PC-3 (cell line): ENCODE data around the gene BBOX1. TPM values are rescaled to one million over a fixed set of nuclear protein-coding genes. Genes with fewer than 3 reads are reported as not detected.

Experiments used
- ATAC-seq: fragments of 200-7000 bp; cut with Tn5 transposase; 2 replicates; pipeline ENCODE4 v1.9.1; 2020; ENCODE audit warnings: mild to moderate bottlenecking, moderate library complexity
- BruUV-seq: library from RNA; stranded (reverse); fragments of 400-500 nt; replicated peaks from 2 replicates; lab custom pipeline; 2021; lab: Mats Ljungman, UMichigan
- CTCF ChIA-PET: fragments of 300-600 bp; sonication (Branson Sonifier 250); formaldehyde crosslinking; loops from one replicate; lab custom pipeline; 2022; ENCODE audit warnings: antibody characterized with exemption; lab: Charles Lee
- POLR2A ChIA-PET: fragments of 300-600 bp; sonication (Branson Sonifier 250); formaldehyde crosslinking; loops from one replicate; lab custom pipeline; 2022; ENCODE audit warnings: antibody characterized with exemption; ENCODE audit not compliant: unreplicated experiment; lab: Charles Lee
- DNase-seq: peaks from one replicate; pipeline ENCODE4 v3.0.0-alpha.2; 2015
- H2AFZ ChIP-seq: fragments of 300-600 bp; sonication (generic); 2 replicates; pipeline ENCODE4 v1.6.0; 2016; ENCODE audit warnings: antibody characterized with exemption, low read length
- H3F3A ChIP-seq: fragments of 300-600 bp; sonication (generic); one replicate; pipeline ENCODE4 v1.6.0; 2017; ENCODE audit warnings: antibody characterized with exemption, low read length, control low read depth, mild to moderate bottlenecking; ENCODE audit not compliant: unreplicated experiment
- H3K27ac ChIP-seq: fragments of 300-600 bp; sonication (generic); 2 replicates; pipeline ENCODE4 v1.5.1; 2016; ENCODE audit warnings: mild to moderate bottlenecking, low read length
- H3K27me3 ChIP-seq: fragments of 300-600 bp; sonication (generic); 2 replicates; pipeline ENCODE4 v1.6.1; 2016; ENCODE audit warnings: low read length, mixed read lengths
- H3K36me3 ChIP-seq: fragments of 300-600 bp; sonication (generic); 2 replicates; pipeline ENCODE4 v1.6.1; 2016; ENCODE audit warnings: low read depth, mixed run types, low read length, mixed read lengths
- H3K4me1 ChIP-seq: fragments of 300-600 bp; sonication (generic); 2 replicates; pipeline ENCODE4 v1.5.1; 2016; ENCODE audit warnings: low read length; ENCODE audit not compliant: insufficient read depth
- H3K4me2 ChIP-seq: fragments of 300-600 bp; sonication (generic); 2 replicates; pipeline ENCODE4 v1.6.0; 2016; ENCODE audit warnings: low read length
- H3K4me3 ChIP-seq: fragments of 300-600 bp; sonication (generic); 2 replicates; pipeline ENCODE4 v1.5.1; 2016; ENCODE audit warnings: mild to moderate bottlenecking, low read length, mixed read lengths
- H3K79me2 ChIP-seq: fragments of 300-600 bp; sonication (generic); 2 replicates; pipeline ENCODE4 v1.6.1; 2017; ENCODE audit warnings: low read length, mixed read lengths
- H3K9ac ChIP-seq: fragments of 300-600 bp; sonication (generic); 2 replicates; pipeline ENCODE4 v1.6.0; 2016; ENCODE audit warnings: mild to moderate bottlenecking, low read length
- H3K9me2 ChIP-seq: fragments of 300-600 bp; sonication (generic); replicated peaks from 2 replicates; pipeline ENCODE4 v1.6.1; 2016; ENCODE audit warnings: mixed run types, low read length, mixed read lengths
- H3K9me3 ChIP-seq: fragments of 300-600 bp; sonication (generic); 2 replicates; pipeline ENCODE4 v1.6.1; 2016; ENCODE audit warnings: low read length, mixed read lengths
- H4K20me1 ChIP-seq: fragments of 300-600 bp; sonication (generic); 2 replicates; pipeline ENCODE4 v1.6.1; 2016; ENCODE audit warnings: low read length, mixed read lengths
- EZH2 ChIP-seq: fragments of 300-600 bp; sonication (generic); IDR thresholded peaks from one replicate; pipeline ENCODE4 v1.6.1; 2017; ENCODE audit warnings: antibody characterized with exemption, mild to moderate bottlenecking, low read length; ENCODE audit not compliant: unreplicated experiment
- EZH2phosphoT487 ChIP-seq: fragments of 300-600 bp; sonication (generic); IDR thresholded peaks from 2 replicates; pipeline ENCODE4 v1.6.1; 2018; ENCODE audit warnings: mild to moderate bottlenecking, antibody characterized with exemption, low read length, borderline replicate concordance
- intact Hi-C: fragments of 100-400 bp; cut with micrococcal nuclease; formaldehyde crosslinking; loops from 2 replicates; pipeline ENCODE4 v1.9.0; 2023
- total RNA-seq: library from RNA; depleted of rRNA; stranded (reverse); fragments of >200 nt; gene quantifications from 2 replicates; pipeline ENCODE4 v1.2.3, GENCODE V29; 2014
- TF ChIP-seq, protein P1 (sequence below): fragments of 300-600 bp; sonication (generic); conservative IDR thresholded peaks from 2 replicates; pipeline ENCODE4 v1.5.1; 2017; ENCODE audit warnings: antibody characterized with exemption, low read depth, mild to moderate bottlenecking, low read length

Gene BBOX1
- total RNA-seq, 1 experiment from 2014 or later: not detected

GRCh38 chr11:27020751-27021150 is 19.9 kb upstream of the BBOX1 start:
- BruUV-seq: no TSS peak
- CTCF ChIA-PET: no interaction called here
- no peak overlapping the region for H2AFZ ChIP-seq
- H3K27me3 ChIP-seq: no peaks in the 10 kb centered on the region
- H3K9ac ChIP-seq: no peak overlapping the region
- H3K9me3 ChIP-seq: no peaks in the 10 kb centered on the region
- no peak overlapping the region for H3K4me3 ChIP-seq
- H3K36me3 ChIP-seq: no peaks in the 10 kb centered on the region
- no peaks in the 10 kb centered on the region for H3F3A ChIP-seq
- TF ChIP-seq, protein P1, sequence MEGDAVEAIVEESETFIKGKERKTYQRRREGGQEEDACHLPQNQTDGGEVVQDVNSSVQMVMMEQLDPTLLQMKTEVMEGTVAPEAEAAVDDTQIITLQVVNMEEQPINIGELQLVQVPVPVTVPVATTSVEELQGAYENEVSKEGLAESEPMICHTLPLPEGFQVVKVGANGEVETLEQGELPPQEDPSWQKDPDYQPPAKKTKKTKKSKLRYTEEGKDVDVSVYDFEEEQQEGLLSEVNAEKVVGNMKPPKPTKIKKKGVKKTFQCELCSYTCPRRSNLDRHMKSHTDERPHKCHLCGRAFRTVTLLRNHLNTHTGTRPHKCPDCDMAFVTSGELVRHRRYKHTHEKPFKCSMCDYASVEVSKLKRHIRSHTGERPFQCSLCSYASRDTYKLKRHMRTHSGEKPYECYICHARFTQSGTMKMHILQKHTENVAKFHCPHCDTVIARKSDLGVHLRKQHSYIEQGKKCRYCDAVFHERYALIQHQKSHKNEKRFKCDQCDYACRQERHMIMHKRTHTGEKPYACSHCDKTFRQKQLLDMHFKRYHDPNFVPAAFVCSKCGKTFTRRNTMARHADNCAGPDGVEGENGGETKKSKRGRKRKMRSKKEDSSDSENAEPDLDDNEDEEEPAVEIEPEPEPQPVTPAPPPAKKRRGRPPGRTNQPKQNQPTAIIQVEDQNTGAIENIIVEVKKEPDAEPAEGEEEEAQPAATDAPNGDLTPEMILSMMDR: no peak
- TF ChIP-seq EZH2 (no peak), EZH2phosphoT487 (no peak)
- no peak overlapping the region for H3K4me2 ChIP-seq
- H3K27ac ChIP-seq: no peak overlapping the region
- no peak for ATAC-seq
- no peak for DNase-seq
- POLR2A ChIA-PET: no interaction called here
- no peaks in the 10 kb centered on the region for H3K9me2 ChIP-seq
- no peaks in the 10 kb centered on the region for H3K79me2 ChIP-seq
- H3K4me1 ChIP-seq: no peaks in the 10 kb centered on the region
- intact Hi-C loops: no loop called here
- no peaks in the 10 kb centered on the region for H4K20me1 ChIP-seq

DNA sequence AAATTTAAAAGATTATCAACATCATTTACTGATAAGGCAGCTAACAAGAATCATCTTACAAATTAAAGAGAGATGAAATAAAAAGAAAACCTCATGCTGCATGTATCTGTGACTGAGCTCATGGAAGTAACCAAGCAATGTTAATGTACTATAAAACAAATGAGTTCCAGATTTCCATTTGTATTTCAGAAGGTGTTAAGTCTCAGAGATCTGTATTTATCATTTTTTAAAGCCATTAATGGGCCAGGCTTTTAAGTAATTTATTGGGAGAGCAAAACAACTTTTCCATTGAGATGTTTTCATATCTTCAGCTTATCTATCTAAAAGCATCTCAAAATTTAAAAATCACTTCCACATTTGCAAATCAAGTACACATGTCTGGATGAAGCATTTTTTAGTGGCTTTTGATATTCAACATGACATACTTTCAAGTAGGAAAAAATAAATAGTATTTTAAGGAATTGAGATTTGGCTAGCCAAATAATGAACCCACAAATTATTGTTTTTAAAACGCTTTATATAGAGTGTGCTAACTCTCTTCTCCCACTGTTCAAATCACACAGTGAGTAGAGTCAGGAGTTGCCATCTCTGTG is 17.9 kb upstream of the BBOX1 start:
- Histone ChIP-seq H3K4me1 (no peaks in the 10 kb centered on the region), H3K27ac (no peak overlapping the region), H3K9me2 (no peaks in the 10 kb centered on the region), H3K27me3 (no peaks in the 10 kb centered on the region), H3F3A (no peaks in the 10 kb centered on the region), H3K9me3 (no peaks in the 10 kb centered on the region), H2AFZ (no peak overlapping the region), H3K36me3 (no peaks in the 10 kb centered on the region), H3K9ac (no peak overlapping the region), H3K4me2 (no peak overlapping the region), H3K4me3 (no peak overlapping the region), H4K20me1 (no peaks in the 10 kb centered on the region), H3K79me2 (no peaks in the 10 kb centered on the region)
- no peak for DNase-seq
- ChIA-PET POLR2A (no interaction called here), CTCF (no interaction called here)
- no TSS peak for BruUV-seq
- ATAC-seq: no peak
- TF ChIP-seq, protein P1: no peak
- no peak for TF ChIP-seq EZH2phosphoT487
- intact Hi-C loops: no loop called here

DNA sequence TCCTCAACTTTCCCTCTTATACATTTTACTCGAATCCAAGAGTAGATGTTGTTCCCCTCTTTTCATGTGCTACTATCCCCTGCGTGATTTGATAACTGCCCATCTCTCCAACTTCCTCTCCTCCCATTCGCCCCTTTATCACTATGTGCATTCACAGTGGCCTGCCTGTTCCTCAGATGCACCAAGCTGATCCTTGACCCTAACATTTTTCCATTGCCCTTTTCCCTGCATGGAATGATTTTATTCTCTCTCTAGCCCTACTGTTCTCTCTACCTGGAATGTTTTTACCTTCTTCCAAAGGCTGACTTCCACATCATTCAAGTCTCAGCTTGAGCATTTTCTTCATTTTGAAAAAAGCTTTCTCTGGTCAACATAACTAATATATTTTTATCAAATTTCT is 15.8 kb upstream of the BBOX1 start:
- POLR2A ChIA-PET: no interaction called here
- CTCF ChIA-PET: no interaction called here
- H3K4me2 ChIP-seq: no peak overlapping the region

More for the DNA sequence above, 15.8 kb upstream of the BBOX1 start:
- Histone ChIP-seq H3K9me3 (no peaks in the 10 kb centered on the region), H3K27ac (no peak overlapping the region), H3K36me3 (no peaks in the 10 kb centered on the region), H3F3A (no peaks in the 10 kb centered on the region), H2AFZ (no peak overlapping the region), H3K27me3 (no peaks in the 10 kb centered on the region), H3K9ac (no peak overlapping the region), H4K20me1 (no peaks in the 10 kb centered on the region), H3K79me2 (no peaks in the 10 kb centered on the region), H3K4me1 (no peaks in the 10 kb centered on the region), H3K9me2 (no peaks in the 10 kb centered on the region), H3K4me3 (no peak overlapping the region)
- no TSS peak for BruUV-seq
- TF ChIP-seq EZH2 (no peak), EZH2phosphoT487 (no peak)
- TF ChIP-seq, protein P1: no peak
- ATAC-seq (no peak), DNase-seq (no peak)
- intact Hi-C loops: no loop called here
